ENCODE data around the gene MST1R.
"Not testable (repeated sequence)": the region's sequence is repeated elsewhere in the genome, so short reads cannot be mapped to it uniquely, and the experiment has no call there.

Gene MST1R

GRCh38 chr3:49928481-49929017 lies 24.9 kb upstream of the MST1R start:
- Histone ChIP-seq H3K9ac (ENCODE audit: low read length) (peak overlapping the region; percentile 76), H3K36me3 (ENCODE audit: control insufficient read depth, insufficient read depth, low read length) (no peaks in the 10 kb centered on the region), H3K4me3 (ENCODE audit: low read length) (no peak overlapping the region), H3K9me3 (ENCODE audit: control insufficient read depth, low read length) (no peaks in the 10 kb centered on the region), H3K4me1 (ENCODE audit: control insufficient read depth, insufficient read depth, low read length) (peaks cover 15% of the 10 kb centered on the region), H3K27me3 (ENCODE audit: control insufficient read depth, insufficient read depth, low read length) (no peaks in the 10 kb centered on the region)

GRCh38 chr3:49927798-49928197 lies 24.1 kb upstream of the MST1R start:
- no peaks in the 10 kb centered on the region for H3K9me3 ChIP-seq (ENCODE audit: control insufficient read depth, low read length)
- no peak overlapping the region for H3K4me3 ChIP-seq (ENCODE audit: low read length)
- H3K9ac ChIP-seq (ENCODE audit: low read length): no peak overlapping the region
- H3K27me3 ChIP-seq (ENCODE audit: control insufficient read depth, insufficient read depth, low read length): no peaks in the 10 kb centered on the region
- H3K4me1 ChIP-seq (ENCODE audit: control insufficient read depth, insufficient read depth, low read length): peaks cover 15% of the 10 kb centered on the region
- no peaks in the 10 kb centered on the region for H3K36me3 ChIP-seq (ENCODE audit: control insufficient read depth, insufficient read depth, low read length)

- Histone ChIP-seq H3K9ac (ENCODE audit: low read length) (no peak overlapping the region), H3K9me3 (ENCODE audit: control insufficient read depth, low read length) (no peaks in the 10 kb centered on the region), H3K36me3 (ENCODE audit: control insufficient read depth, insufficient read depth, low read length) (no peaks in the 10 kb centered on the region), H3K4me3 (ENCODE audit: low read length) (no peak overlapping the region), H3K4me1 (ENCODE audit: control insufficient read depth, insufficient read depth, low read length) (peaks cover 15% of the 10 kb centered on the region), H3K27me3 (ENCODE audit: control insufficient read depth, insufficient read depth, low read length) (no peaks in the 10 kb centered on the region)
These were observed 22.6 kb upstream of the MST1R start for GRCh38 chr3:49926117-49926728.

GRCh38 chr3:49925485-49925884 lies 21.8 kb upstream of the MST1R start:
- Histone ChIP-seq H3K4me1 (ENCODE audit: control insufficient read depth, insufficient read depth, low read length) (peaks cover 10% of the 10 kb centered on the region), H3K9me3 (ENCODE audit: control insufficient read depth, low read length) (no peaks in the 10 kb centered on the region), H3K9ac (ENCODE audit: low read length) (no peak overlapping the region), H3K4me3 (ENCODE audit: low read length) (no peak overlapping the region), H3K27me3 (ENCODE audit: control insufficient read depth, insufficient read depth, low read length) (no peaks in the 10 kb centered on the region), H3K36me3 (ENCODE audit: control insufficient read depth, insufficient read depth, low read length) (no peaks in the 10 kb centered on the region)

DNA sequence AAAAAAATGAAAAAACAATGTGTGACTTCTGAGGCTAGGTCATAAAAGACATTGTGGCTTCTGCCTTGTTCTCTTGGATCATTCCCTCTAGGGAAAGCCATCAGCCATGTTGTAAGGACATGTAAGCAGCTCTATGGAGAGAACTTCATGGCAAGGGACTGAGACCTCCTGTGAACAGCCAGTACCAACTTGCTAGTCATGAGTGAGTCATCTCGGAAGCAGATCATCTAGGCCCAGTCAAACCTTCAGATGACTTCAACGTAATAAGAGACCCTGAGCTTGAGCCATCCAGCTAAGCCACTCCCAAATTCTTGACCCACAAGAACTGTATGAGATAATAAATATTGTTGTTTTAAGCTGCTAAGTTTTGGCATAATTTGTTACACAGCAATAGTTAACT lies 21.0 kb upstream of the MST1R start:
- Histone ChIP-seq H3K36me3 (ENCODE audit: control insufficient read depth, insufficient read depth, low read length) (no peaks in the 10 kb centered on the region), H3K4me3 (ENCODE audit: low read length) (no peak overlapping the region), H3K27me3 (ENCODE audit: control insufficient read depth, insufficient read depth, low read length) (no peaks in the 10 kb centered on the region), H3K9me3 (ENCODE audit: control insufficient read depth, low read length) (no peaks in the 10 kb centered on the region), H3K9ac (ENCODE audit: low read length) (no peak overlapping the region), H3K4me1 (ENCODE audit: control insufficient read depth, insufficient read depth, low read length) (peaks cover 7% of the 10 kb centered on the region)

DNA sequence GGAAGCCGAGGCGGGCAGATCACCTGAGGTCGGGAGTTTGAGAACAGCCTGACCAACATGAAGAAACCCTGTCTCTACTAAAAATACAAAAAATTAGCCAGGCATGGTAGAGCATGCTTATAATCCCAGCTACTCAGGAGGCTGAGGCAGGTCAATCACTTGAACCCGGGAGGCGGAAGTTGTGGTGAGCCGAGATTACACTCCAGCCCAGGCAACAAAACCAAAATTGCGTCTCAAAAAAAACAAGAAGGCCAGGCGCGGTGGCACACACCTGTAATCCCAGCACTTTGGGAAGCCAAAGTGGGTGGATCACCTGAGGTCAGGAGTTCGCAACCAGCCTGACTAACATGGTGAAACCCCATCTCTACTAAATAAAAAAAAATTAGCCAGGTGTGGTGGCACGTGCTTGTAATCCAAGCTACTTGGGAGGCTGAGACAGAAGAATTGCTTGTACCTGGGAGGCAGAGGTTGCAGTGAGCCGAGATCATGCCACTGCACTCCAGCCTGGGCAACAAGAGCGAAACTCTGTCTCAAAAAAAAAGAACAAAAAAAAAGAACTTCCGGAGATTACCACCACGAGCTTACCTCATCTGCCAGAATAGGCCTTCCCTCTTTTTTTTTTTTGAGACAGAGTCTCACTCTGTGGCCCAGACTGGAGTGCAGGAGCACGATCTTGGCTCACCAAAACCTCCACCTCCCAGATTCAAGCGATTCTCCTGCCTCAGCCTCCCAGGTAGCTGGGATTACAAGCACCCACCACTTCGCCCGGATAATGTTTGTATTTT lies 14.3 kb upstream of the MST1R start:
- not testable (repeated sequence) for H3K27me3 ChIP-seq (ENCODE audit: control insufficient read depth, insufficient read depth, low read length); H3K4me1 ChIP-seq (ENCODE audit: control insufficient read depth, insufficient read depth, low read length); H3K4me3 ChIP-seq (ENCODE audit: low read length); H3K9me3 ChIP-seq (ENCODE audit: control insufficient read depth, low read length); H3K9ac ChIP-seq (ENCODE audit: low read length); H3K36me3 ChIP-seq (ENCODE audit: control insufficient read depth, insufficient read depth, low read length)

- Histone ChIP-seq H3K9ac (ENCODE audit: low read length) (no peak overlapping the region), H3K4me1 (ENCODE audit: control insufficient read depth, insufficient read depth, low read length) (no peaks in the 10 kb centered on the region), H3K36me3 (ENCODE audit: control insufficient read depth, insufficient read depth, low read length) (no peaks in the 10 kb centered on the region)
These were observed 13.0 kb upstream of the MST1R start for GRCh38 chr3:49916686-49917085.

DNA sequence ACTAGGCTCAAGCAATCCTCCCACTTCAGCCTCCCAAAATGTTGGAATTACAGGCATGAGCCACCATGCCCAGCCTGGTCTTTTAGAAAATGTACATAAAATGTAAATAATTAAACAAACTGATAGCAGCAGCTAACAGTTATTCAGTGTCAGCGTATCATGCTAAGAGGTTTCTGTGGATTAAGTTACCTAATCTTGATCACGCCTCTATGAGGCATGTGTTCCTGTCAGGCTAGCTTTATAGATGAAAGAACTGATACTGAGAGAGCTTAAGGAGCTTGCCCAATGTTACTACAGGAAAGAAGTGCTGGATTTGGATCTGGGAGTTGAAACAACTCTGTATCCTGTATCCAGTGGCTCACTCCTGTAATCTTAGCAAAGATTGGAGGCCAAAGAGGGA lies 11.2 kb upstream of the MST1R start:
- Histone ChIP-seq H3K9me3 (ENCODE audit: control insufficient read depth, low read length) (no peaks in the 10 kb centered on the region), H3K4me1 (ENCODE audit: control insufficient read depth, insufficient read depth, low read length) (no peaks in the 10 kb centered on the region), H3K27me3 (ENCODE audit: control insufficient read depth, insufficient read depth, low read length) (no peaks in the 10 kb centered on the region), H3K4me3 (ENCODE audit: low read length) (no peak overlapping the region), H3K9ac (ENCODE audit: low read length) (no peak overlapping the region), H3K36me3 (ENCODE audit: control insufficient read depth, insufficient read depth, low read length) (no peaks in the 10 kb centered on the region)

More at GRCh38 chr3:49916686-49917085, 13.0 kb upstream of the MST1R start:
- Histone ChIP-seq H3K9me3 (ENCODE audit: control insufficient read depth, low read length) (no peaks in the 10 kb centered on the region), H3K27me3 (ENCODE audit: control insufficient read depth, insufficient read depth, low read length) (no peaks in the 10 kb centered on the region), H3K4me3 (ENCODE audit: low read length) (no peak overlapping the region)

DNA sequence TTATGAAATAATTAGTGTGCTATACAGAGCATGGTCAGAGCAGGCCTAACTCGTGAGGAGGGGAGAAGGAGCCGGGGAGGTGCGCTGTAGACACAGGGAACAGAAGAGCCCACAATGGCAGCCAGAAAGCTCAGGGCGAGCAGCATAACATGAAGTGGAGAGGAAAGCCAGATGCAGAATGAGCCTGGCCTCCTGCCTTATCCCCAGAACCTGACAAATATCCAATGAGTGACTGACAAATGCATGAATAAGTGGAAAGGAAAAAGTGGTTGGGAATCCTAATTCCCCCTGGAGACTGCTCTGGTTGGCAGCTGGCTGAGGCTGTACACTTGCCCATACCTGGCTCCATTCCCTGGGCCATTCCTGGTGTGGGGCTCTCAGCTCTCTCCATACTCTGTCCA lies 9.2 kb upstream of the MST1R start:
- H3K9ac ChIP-seq (ENCODE audit: low read length): no peak overlapping the region
- no peak overlapping the region for H3K4me3 ChIP-seq (ENCODE audit: low read length)
- peaks cover 9% of the 10 kb centered on the region for H3K4me1 ChIP-seq (ENCODE audit: control insufficient read depth, insufficient read depth, low read length)
- H3K9me3 ChIP-seq (ENCODE audit: control insufficient read depth, low read length): no peaks in the 10 kb centered on the region
- H3K36me3 ChIP-seq (ENCODE audit: control insufficient read depth, insufficient read depth, low read length): no peaks in the 10 kb centered on the region
- no peaks in the 10 kb centered on the region for H3K27me3 ChIP-seq (ENCODE audit: control insufficient read depth, insufficient read depth, low read length)

GRCh38 chr3:49911611-49912010 lies 7.9 kb upstream of the MST1R start:
- no peaks in the 10 kb centered on the region for H3K27me3 ChIP-seq (ENCODE audit: control insufficient read depth, insufficient read depth, low read length)
- H3K4me1 ChIP-seq (ENCODE audit: control insufficient read depth, insufficient read depth, low read length): peaks cover 22% of the 10 kb centered on the region
- H3K9me3 ChIP-seq (ENCODE audit: control insufficient read depth, low read length): no peaks in the 10 kb centered on the region
- H3K9ac ChIP-seq (ENCODE audit: low read length): no peak overlapping the region
- no peak overlapping the region for H3K4me3 ChIP-seq (ENCODE audit: low read length)
- H3K36me3 ChIP-seq (ENCODE audit: control insufficient read depth, insufficient read depth, low read length): no peaks in the 10 kb centered on the region

DNA sequence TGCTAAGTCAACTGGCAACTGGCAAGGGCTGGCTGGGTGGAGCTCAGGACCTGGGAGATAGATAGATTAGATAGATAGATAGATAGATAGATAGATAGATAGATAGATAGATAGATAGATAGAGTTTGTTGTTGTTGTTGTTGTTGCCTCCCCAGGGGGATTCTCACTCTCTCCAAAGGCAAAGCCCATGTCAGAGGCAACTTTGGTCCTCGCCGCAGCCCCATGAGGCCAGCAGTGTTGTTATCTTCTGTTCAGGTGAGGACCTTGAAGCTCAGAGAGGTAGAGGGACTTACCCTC lies 7.4 kb upstream of the MST1R start:
- H3K36me3 ChIP-seq (ENCODE audit: control insufficient read depth, insufficient read depth, low read length): no peaks in the 10 kb centered on the region
- H3K27me3 ChIP-seq (ENCODE audit: control insufficient read depth, insufficient read depth, low read length): no peaks in the 10 kb centered on the region
- no peak overlapping the region for H3K4me3 ChIP-seq (ENCODE audit: low read length)
- H3K4me1 ChIP-seq (ENCODE audit: control insufficient read depth, insufficient read depth, low read length): peaks cover 27% of the 10 kb centered on the region
- H3K9me3 ChIP-seq (ENCODE audit: control insufficient read depth, low read length): no peaks in the 10 kb centered on the region
- no peak overlapping the region for H3K9ac ChIP-seq (ENCODE audit: low read length)

DNA sequence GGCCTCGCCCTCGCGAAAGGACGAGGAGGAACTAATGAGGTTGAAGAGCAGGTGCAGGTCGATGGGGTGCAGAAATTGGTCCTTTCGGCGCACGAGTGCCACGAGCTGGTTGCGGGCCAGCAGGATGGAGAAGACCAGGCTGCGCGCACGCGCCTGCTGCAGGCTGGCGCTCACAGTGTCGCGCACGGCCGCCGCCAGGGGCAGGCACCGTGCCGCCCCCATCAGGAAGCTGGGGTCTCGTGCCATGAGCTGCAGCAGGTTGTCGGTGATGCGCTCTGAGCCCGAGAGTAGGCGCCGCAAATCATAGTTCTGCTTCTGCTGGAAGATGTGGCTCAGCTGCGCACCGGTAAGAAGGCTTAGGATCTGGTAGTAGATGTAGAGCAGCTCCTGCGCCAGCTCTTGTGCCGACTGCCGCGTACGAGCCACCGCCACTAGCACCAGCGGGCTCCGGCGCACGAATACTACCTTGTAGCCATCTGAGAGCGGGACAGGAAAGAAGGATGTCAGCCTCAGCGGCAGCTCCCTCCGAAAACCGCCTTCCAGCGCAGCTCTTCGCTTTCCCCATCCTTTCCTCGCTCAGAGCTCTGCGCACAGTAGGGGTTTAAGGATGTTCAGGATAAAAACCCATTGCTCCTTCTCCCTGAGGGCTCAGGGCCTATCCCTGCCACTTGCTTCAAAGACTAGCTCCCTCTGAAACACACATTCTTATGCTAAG lies 6.9 kb upstream of the MST1R start:
- H3K9me3 ChIP-seq (ENCODE audit: control insufficient read depth, low read length): no peaks in the 10 kb centered on the region
- H3K4me1 ChIP-seq (ENCODE audit: control insufficient read depth, insufficient read depth, low read length): peaks cover 32% of the 10 kb centered on the region
- H3K36me3 ChIP-seq (ENCODE audit: control insufficient read depth, insufficient read depth, low read length): no peaks in the 10 kb centered on the region
- H3K27me3 ChIP-seq (ENCODE audit: control insufficient read depth, insufficient read depth, low read length): no peaks in the 10 kb centered on the region
- no peak overlapping the region for H3K9ac ChIP-seq (ENCODE audit: low read length)
- H3K4me3 ChIP-seq (ENCODE audit: low read length): no peak overlapping the region
